Hypothalamus (tissue), 51 donors: ENCODE data around the gene BABAM2.
A peak's percentile ranks its signal among the peaks of the same experiment; 100 is the strongest.
"Not testable (repeated sequence)": the region's sequence is repeated elsewhere in the genome, so short reads cannot be mapped to it uniquely, and the experiment has no call there.

ENCODE experiments used
- DNase-seq, 51 donors: peaks; one replicate each; lab custom pipeline; 2025; lab: John Stamatoyannopoulos, UW

The BABAM2 gene

GRCh38 chr2:27890146-27890923 lies at the start of gene BABAM2, which contains the start of gene RBKS:
Gene BABAM2 (plus strand): TSS chr2:27890729. CDS start chr2:27894557, 3,828 bp downstream.
Gene RBKS (minus strand): TSS chr2:27890387. CDS start chr2:27890345, 42 bp downstream.
- DNase-seq: peak; percentile 19 to 93 (median 71)

DNA sequence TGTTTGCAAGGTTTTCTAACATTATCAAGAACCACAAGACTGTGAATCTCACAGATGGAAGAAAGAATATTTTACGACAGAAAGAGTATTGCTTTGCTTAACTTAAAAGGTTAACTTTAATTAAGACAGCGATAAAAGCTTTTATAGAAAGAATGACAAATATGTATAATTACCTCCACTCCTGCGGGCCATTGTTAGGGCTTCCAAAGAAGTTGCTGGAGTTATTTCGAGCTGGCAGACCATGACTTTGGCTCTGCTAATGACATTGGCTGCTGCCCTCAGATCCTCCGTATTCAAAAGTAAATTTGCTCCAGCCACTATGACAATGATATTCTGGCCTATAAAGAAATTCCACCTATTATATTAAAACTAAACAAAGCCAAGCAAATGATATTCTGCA lies 47.6 kb upstream of the BABAM2 start:
- no peak for DNase-seq

GRCh38 chr2:27843992-27844391 lies 46.5 kb upstream of the BABAM2 start:
- no peak for DNase-seq

GRCh38 chr2:27844821-27845255 lies 45.7 kb upstream of the BABAM2 start:
- DNase-seq: no peak

GRCh38 chr2:27847333-27847732 lies 43.2 kb upstream of the BABAM2 start:
- DNase-seq: no peak

DNA sequence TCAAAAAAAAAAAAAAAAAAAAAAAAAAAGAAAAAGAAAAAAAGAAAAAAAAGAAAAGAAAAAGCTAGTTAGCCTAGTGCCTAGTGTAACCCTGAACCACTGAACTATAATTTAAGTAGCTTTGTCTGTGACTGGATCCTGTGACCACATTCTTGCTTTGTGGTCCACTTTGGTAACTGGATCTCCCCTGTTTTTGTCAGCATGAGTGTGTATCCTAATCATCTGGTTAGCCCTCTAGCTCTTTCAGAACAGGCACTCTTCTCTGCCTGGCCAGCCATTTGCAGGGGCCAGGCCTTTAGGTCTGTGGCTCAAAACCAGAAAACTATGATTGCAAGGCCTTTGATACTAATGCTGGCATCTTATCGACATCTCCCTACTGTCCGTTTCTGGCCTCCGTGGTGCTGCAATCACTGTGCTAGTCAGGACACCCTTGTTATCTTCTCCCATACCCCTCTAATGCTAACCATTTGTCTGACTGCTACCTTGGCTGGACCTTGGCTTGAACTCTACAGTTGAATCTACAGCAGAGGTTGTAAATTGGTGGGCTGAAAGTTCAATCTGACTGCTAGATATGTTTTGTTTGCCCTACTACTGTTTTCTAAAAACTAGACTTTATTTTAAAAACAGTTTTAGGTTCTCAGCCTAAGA lies 40.8 kb upstream of the BABAM2 start:
- no peak for DNase-seq

- no peak for DNase-seq
Measured at GRCh38 chr2:27852691-27853090, 37.8 kb upstream of the BABAM2 start.

GRCh38 chr2:27854229-27854862 lies 36.2 kb upstream of the BABAM2 start:
- DNase-seq: no peak

DNA sequence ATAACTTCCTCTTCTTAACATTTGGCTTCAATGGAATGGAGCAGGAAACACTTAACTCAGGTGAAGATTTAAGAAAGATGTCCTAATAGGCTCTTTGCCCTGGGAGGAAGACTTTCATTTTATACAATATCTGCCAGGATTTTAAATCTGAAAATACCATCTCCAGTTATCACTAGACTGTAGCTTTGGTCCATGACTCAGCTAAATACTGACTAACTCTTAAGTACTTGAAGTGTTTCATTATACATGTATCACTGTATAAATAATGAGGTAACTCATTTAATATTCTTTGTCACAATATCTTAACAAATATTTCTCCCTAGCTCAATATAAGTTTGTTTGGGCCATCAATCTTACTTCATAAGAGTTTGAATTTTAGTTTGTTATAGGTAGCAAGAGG lies 35.1 kb upstream of the BABAM2 start:
- no peak for DNase-seq

- DNase-seq: no peak
Measured at GRCh38 chr2:27856386-27856785, 34.1 kb upstream of the BABAM2 start.

DNA sequence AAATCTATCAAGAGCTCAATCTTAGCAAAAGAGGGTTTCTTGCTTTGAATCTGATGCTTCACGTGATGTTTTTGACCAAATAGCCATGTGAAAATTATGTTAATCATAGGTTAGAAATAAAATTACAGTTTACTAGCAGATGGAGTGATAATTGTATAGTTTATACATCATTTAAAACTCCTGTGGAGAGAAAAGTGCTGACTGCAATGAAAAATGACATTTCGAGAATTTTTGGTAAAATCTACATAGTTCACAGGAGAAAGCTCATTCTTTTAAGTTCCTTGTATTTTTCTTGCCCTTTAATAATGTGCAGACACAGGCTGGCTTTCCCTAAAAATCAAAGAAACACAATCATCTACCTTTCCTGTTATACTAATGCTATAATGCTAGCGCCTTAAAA lies 33.6 kb upstream of the BABAM2 start:
- no peak for DNase-seq

DNA sequence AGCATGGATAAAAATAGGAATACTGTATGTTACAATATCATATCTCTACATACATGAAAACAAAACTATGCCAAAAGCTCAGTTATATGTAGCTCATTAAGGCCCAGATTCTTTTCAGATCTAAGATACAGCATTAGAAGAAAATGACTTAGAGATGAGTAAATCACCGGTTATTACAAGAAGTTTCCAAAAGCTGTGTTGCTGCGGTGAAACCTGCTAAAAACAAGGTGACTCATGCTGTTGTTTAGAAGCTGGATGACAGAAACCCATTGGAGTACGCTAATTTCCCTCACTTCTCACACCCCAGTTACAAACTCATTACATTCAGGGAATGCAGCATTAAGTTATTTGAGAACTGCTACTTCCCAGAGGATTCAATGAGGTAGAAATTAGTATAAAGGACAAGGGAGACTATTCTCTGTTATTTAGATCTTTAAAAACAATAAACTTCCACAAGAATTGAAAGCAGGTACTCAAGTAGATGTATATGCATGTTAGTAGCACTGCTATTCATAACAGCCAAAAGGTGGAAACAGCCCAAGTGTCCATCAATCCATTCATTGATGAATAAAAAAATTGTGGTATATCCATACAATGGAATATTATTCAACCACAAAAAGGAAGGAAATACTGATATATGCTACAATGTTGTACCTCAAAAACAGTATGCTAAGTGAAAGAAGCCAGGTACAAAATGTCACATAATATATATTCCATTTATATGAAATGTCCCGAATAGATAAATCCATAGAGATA lies 32.9 kb upstream of the BABAM2 start:
- no peak for DNase-seq

DNA sequence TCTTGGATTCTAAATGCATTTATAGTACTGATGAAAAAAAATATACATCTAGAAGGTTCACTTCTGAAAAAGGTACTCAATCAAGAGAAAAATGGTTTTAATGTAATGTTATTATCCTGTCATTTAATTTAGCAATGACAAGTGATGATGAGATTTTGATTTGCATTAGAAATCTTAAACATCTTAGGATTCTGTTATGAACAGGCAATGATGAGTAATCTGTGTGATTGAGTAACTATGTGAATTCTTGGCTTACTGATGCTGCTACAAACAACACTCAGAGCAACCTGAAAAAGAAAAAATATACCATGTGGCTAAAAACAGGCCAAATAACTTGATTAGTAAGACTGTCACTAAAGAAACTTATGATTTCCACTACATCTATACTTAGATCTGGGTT lies 30.4 kb upstream of the BABAM2 start:
- DNase-seq: no peak

GRCh38 chr2:27863146-27863545 lies 27.4 kb upstream of the BABAM2 start:
- no peak for DNase-seq

GRCh38 chr2:27863955-27864354 lies 26.6 kb upstream of the BABAM2 start:
- not testable (repeated sequence) for DNase-seq

DNA sequence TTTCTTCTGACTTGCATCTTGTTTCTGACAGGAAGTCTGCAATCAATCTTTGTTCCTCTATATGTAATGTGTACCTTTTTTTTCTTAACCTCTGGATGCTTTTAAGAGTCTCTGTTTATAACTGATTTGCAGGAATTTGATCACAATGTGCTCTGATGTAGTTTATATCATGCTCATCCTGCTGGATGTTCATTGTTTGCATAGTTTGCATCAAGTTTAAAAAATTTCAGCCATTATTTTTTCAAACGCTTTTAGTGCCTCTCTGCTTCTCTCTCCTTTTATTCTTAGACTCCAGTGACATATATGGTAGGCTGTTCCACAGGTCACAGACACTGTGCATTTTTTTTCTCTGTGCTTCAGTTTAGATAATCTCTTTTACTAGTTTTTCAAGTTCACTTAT lies 24.3 kb upstream of the BABAM2 start:
- no peak for DNase-seq

GRCh38 chr2:27869763-27870162 lies 20.8 kb upstream of the BABAM2 start:
- DNase-seq: no peak

DNA sequence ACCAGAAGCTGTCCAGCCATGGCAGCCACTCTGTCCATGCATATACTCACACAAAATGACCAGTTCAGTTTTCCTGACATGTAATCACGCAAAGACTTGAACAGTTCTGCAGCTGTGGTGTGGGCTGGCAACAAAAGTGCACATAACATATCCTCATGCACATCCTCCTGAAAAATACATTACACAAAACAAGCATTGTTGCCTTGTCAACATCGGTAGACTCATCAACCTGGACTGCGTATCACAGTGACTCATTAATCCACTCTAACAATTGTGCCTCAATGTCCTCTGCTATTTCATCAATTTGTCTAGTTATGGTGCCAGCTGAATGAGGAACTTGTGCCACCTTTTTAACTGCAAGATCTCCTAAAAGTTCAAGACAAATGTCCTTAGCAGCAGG lies 19.8 kb upstream of the BABAM2 start:
- DNase-seq: no peak

DNA sequence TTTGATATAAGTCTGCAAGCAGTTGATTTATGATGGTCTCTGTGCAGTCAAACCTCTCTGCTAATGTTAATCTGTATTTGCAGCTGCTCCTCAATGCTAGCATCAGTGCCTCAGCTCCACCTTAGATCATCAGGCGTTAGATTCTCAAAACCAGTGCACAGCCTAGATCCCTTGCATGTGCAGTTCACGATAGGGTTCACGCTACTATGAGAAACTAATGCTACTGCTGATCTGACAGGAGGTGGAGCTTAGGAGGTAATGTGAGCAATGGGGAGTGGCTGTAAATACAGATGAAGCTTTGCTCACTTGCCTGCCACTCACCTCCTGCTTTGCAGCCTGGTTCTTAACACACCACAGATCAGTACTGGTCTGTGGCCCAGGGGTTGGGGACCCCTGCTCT lies 18.7 kb upstream of the BABAM2 start:
- no peak for DNase-seq

GRCh38 chr2:27873091-27873490 lies 17.4 kb upstream of the BABAM2 start:
- no peak for DNase-seq
